HepG2 (cell line): ENCODE results near the gene ALDH4A1. TPM values are rescaled to one million over a fixed set of nuclear protein-coding genes. Genes with fewer than 3 reads are reported as not detected.

Experiments used
- CEBPG ChIP-seq: IDR thresholded peaks from 2 replicates; pipeline ENCODE4 v1.6.1; 2016
- FOXJ3 ChIP-seq: sonication (generic); formaldehyde crosslinking; IDR thresholded peaks from 2 replicates; pipeline ENCODE4 v1.4.0; 2020; ENCODE audit warnings: missing genetic modification reagents, mild to moderate bottlenecking, borderline replicate concordance
- JUN ChIP-seq: sonication (generic); formaldehyde crosslinking; IDR thresholded peaks from 2 replicates; pipeline ENCODE4 v1.4.0; 2020; ENCODE audit warnings: mild to moderate bottlenecking, missing genetic modification reagents
- KAT7 ChIP-seq: IDR thresholded peaks from 2 replicates; pipeline ENCODE4 v1.6.1; 2018; ENCODE audit warnings: borderline replicate concordance, missing compliant biosample characterization
- PAWR ChIP-seq: sonication (generic); formaldehyde crosslinking; IDR thresholded peaks from 2 replicates; pipeline ENCODE4 v1.4.0; 2020; ENCODE audit warnings: missing genetic modification reagents, mild to moderate bottlenecking, borderline replicate concordance
- PLRG1 ChIP-seq: fragments of 450-650 bp; conservative IDR thresholded peaks from 2 replicates; pipeline ENCODE4 v1.6.1; 2016
- PTBP1 ChIP-seq: fragments of 200-400 bp; formaldehyde crosslinking; IDR thresholded peaks from 2 replicates; pipeline ENCODE4 v1.6.1; 2018; ENCODE audit warnings: low read length, low read depth; ENCODE audit not compliant: poor library complexity, severe bottlenecking
- THAP11 ChIP-seq: IDR thresholded peaks from 2 replicates; pipeline ENCODE4 v1.6.1; 2016; ENCODE audit warnings: missing biosample characterization, missing genetic modification reagents
- TSC22D2 ChIP-seq: sonication (generic); formaldehyde crosslinking; IDR thresholded peaks from 2 replicates; pipeline ENCODE4 v1.5.1; 2020; ENCODE audit warnings: missing genetic modification reagents, mild to moderate bottlenecking, borderline replicate concordance
- ZBTB42 ChIP-seq: sonication (generic); formaldehyde crosslinking; IDR thresholded peaks from 2 replicates; pipeline ENCODE4 v1.5.0; 2020; ENCODE audit warnings: mild to moderate bottlenecking, missing genetic modification reagents
- ZNF138 ChIP-seq: sonication (generic); formaldehyde crosslinking; IDR thresholded peaks from 2 replicates; pipeline ENCODE4 v1.5.0; 2020; ENCODE audit warnings: mild to moderate bottlenecking, low read depth, missing genetic modification reagents
- ZNF207 ChIP-seq: fragments of 450-650 bp; IDR thresholded peaks from 2 replicates; pipeline ENCODE4 v1.6.1; 2016; ENCODE audit warnings: antibody characterized with exemption, borderline replicate concordance
- ZNF33B ChIP-seq: sonication (generic); formaldehyde crosslinking; IDR thresholded peaks from 2 replicates; pipeline ENCODE4 v1.5.1; 2020; ENCODE audit warnings: mild to moderate bottlenecking, missing genetic modification reagents
- ZNF383 ChIP-seq: sonication (generic); formaldehyde crosslinking; IDR thresholded peaks from 2 replicates; pipeline ENCODE4 v1.4.0; 2020; ENCODE audit warnings: missing genetic modification reagents, mild to moderate bottlenecking, borderline replicate concordance
- ZNF577 ChIP-seq: sonication (generic); formaldehyde crosslinking; IDR thresholded peaks from 2 replicates; pipeline ENCODE4 v1.4.0; 2020; ENCODE audit warnings: mild to moderate bottlenecking, low read depth, missing genetic modification reagents, borderline replicate concordance
- ZNF615 ChIP-seq: sonication (generic); formaldehyde crosslinking; IDR thresholded peaks from 2 replicates; pipeline ENCODE4 v1.5.0; 2020; ENCODE audit warnings: mild to moderate bottlenecking, missing genetic modification reagents, borderline replicate concordance
- ZNF788 ChIP-seq: sonication (generic); formaldehyde crosslinking; IDR thresholded peaks from 2 replicates; pipeline ENCODE4 v1.5.0; 2020; ENCODE audit warnings: mild to moderate bottlenecking, missing genetic modification reagents, borderline replicate concordance
- ZNF883 ChIP-seq: sonication (generic); formaldehyde crosslinking; IDR thresholded peaks from 2 replicates; pipeline ENCODE4 v1.5.1; 2020; ENCODE audit warnings: mild to moderate bottlenecking, missing genetic modification reagents; ENCODE audit errors: not compliant biosample characterization
- ZSCAN29 ChIP-seq: sonication (generic); formaldehyde crosslinking; conservative IDR thresholded peaks from 2 replicates; pipeline ENCODE4 v1.4.0; 2020; ENCODE audit warnings: mild to moderate bottlenecking, missing genetic modification reagents
- polyA plus RNA-seq, 8 experiments: library from polyadenylated mRNA; depleted of rRNA in 3 of 8; stranded (reverse) in 7 of 8; unstranded in 1 of 8; fragments of >200 nt; fragmentation: Illumina TruSeq in 4 of 8; extraction: Trizol in 4 of 8; gene quantifications; 2 replicates each; pipeline versions ENCODE4 v1.2.1 to v1.2.3, GENCODE V29; 2011 to 2016; ENCODE audit warnings: low read depth in 4 of 8, missing spikeins in 1 of 8, mixed read lengths in 1 of 8; ENCODE audit not compliant: insufficient read depth in 1 of 8
- total RNA-seq, 5 experiments: library from RNA; depleted of rRNA; stranded (reverse); fragments of >200 nt; fragmentation: Illumina TruSeq; extraction: Trizol; gene quantifications; 2 replicates each; pipeline ENCODE4 v1.2.3, GENCODE V29; 2016; ENCODE audit warnings: low read depth in 1 of 5
- TF ChIP-seq, protein P1 (sequence below): sonication (generic); formaldehyde crosslinking; IDR thresholded peaks from 2 replicates; pipeline ENCODE4 v1.4.0; 2020; ENCODE audit warnings: missing genetic modification reagents
- TF ChIP-seq, protein P2 (sequence below): sonication (generic); formaldehyde crosslinking; IDR thresholded peaks from 2 replicates; pipeline ENCODE4 v1.5.1; 2020; ENCODE audit warnings: missing genetic modification reagents, mild to moderate bottlenecking, borderline replicate concordance
- TF ChIP-seq, protein P3 (sequence below), 2 experiments: IDR thresholded peaks; 2 replicates each; pipeline ENCODE4 v1.6.1; 2011 to 2012; ENCODE audit warnings: low read length in 2 of 2, borderline replicate concordance in 1 of 2, low read depth in 1 of 2, mild to moderate bottlenecking in 1 of 2, moderate library complexity in 1 of 2

The ALDH4A1 gene
- total and polyA plus RNA-seq, 2 of the 13 experiments (the other 11 are each of a cell fraction or from before 2014, with no cell fraction given): 76.4 to 240 TPM

DNA sequence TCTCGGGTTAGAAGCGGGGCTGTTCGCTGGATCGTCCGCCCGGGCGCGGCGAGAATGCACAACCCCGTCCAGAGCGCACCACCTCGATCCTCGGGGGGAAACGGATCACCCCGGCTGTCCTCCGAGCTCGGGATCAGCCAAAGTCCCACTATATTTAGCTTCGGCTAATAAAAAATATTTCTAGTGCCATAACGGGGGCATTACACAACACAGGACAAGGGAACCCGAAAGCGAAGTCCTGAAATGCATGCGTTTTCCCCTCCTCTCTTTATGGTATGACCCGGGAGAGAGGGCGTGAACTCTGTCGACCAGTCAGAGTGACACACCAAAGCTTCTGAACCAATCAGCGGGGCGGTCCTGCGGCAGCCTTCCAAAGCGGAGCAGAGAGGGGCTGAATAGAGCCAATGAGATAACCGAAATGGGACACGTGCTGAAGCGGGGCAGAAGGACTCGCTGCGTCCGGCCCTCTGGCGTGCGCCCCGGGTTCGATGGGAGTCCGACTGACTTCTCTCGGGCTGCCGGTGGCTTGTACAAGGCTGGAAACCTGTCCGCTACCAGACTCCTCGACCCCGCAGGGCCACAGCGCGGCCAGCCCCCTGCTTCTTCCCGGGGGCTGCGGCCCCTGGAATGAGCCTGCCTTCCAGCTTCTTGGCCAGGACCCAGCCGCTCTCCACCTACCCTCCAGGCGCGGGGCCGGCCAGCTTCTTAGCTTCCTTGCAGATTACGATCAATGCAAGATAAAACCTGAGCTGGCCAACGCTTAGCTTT lies at the start of gene ALDH4A1 (continued):
- TF ChIP-seq ZNF883: peak; percentile 52
- TF ChIP-seq ZNF577: no peak
- peak; percentile 55; the same call in 1 of the 2 replicates for TF ChIP-seq ZNF788 (CRISPR knock-in tag)
- TF ChIP-seq, protein P1, sequence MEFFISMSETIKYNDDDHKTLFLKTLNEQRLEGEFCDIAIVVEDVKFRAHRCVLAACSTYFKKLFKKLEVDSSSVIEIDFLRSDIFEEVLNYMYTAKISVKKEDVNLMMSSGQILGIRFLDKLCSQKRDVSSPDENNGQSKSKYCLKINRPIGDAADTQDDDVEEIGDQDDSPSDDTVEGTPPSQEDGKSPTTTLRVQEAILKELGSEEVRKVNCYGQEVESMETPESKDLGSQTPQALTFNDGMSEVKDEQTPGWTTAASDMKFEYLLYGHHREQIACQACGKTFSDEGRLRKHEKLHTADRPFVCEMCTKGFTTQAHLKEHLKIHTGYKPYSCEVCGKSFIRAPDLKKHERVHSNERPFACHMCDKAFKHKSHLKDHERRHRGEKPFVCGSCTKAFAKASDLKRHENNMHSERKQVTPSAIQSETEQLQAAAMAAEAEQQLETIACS: no peak; the same call in 1 of the 2 replicates
- TF ChIP-seq JUN (CRISPR knock-in tag): no peak
- no peak for TF ChIP-seq PTBP1
- no peak for TF ChIP-seq ZNF138 (CRISPR knock-in tag)
- peak; percentile 77; the same call in 1 of the 2 replicates for TF ChIP-seq ZSCAN29 (CRISPR knock-in tag)
- TF ChIP-seq ZNF33B: no peak
- no peak for TF ChIP-seq ZNF615 (CRISPR knock-in tag)
- TF ChIP-seq, protein P2, sequence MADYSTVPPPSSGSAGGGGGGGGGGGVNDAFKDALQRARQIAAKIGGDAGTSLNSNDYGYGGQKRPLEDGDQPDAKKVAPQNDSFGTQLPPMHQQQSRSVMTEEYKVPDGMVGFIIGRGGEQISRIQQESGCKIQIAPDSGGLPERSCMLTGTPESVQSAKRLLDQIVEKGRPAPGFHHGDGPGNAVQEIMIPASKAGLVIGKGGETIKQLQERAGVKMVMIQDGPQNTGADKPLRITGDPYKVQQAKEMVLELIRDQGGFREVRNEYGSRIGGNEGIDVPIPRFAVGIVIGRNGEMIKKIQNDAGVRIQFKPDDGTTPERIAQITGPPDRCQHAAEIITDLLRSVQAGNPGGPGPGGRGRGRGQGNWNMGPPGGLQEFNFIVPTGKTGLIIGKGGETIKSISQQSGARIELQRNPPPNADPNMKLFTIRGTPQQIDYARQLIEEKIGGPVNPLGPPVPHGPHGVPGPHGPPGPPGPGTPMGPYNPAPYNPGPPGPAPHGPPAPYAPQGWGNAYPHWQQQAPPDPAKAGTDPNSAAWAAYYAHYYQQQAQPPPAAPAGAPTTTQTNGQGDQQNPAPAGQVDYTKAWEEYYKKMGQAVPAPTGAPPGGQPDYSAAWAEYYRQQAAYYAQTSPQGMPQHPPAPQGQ (CRISPR knock-in tag): no peak
- TF ChIP-seq ZNF207: no peak
- TF ChIP-seq, protein P3, sequence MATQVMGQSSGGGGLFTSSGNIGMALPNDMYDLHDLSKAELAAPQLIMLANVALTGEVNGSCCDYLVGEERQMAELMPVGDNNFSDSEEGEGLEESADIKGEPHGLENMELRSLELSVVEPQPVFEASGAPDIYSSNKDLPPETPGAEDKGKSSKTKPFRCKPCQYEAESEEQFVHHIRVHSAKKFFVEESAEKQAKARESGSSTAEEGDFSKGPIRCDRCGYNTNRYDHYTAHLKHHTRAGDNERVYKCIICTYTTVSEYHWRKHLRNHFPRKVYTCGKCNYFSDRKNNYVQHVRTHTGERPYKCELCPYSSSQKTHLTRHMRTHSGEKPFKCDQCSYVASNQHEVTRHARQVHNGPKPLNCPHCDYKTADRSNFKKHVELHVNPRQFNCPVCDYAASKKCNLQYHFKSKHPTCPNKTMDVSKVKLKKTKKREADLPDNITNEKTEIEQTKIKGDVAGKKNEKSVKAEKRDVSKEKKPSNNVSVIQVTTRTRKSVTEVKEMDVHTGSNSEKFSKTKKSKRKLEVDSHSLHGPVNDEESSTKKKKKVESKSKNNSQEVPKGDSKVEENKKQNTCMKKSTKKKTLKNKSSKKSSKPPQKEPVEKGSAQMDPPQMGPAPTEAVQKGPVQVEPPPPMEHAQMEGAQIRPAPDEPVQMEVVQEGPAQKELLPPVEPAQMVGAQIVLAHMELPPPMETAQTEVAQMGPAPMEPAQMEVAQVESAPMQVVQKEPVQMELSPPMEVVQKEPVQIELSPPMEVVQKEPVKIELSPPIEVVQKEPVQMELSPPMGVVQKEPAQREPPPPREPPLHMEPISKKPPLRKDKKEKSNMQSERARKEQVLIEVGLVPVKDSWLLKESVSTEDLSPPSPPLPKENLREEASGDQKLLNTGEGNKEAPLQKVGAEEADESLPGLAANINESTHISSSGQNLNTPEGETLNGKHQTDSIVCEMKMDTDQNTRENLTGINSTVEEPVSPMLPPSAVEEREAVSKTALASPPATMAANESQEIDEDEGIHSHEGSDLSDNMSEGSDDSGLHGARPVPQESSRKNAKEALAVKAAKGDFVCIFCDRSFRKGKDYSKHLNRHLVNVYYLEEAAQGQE (IDR thresholded peaks at IDR 0.05; ENCODE audit: borderline replicate concordance in 1 of 2, low read depth in 1 of 2, low read length in 2 of 2): no peak; a peak in 1 of 4 replicates
- no peak; the same call in 1 of the 2 replicates for TF ChIP-seq ZNF383
- TF ChIP-seq PAWR (CRISPR knock-in tag): no peak
- no peak for TF ChIP-seq FOXJ3 (CRISPR knock-in tag)
- TF ChIP-seq TSC22D2: 0 out of 2 replicates have a peak, but pooled peaks have one; percentile 25
- 0 out of 2 replicates have a peak, but pooled peaks have one; percentile 12 for TF ChIP-seq CEBPG (CRISPR knock-in tag)
- no peak; the same call in 1 of the 2 replicates for TF ChIP-seq ZBTB42 (CRISPR knock-in tag)
- TF ChIP-seq THAP11 (CRISPR knock-in tag): 0 out of 2 replicates have a peak, but pooled peaks have one; percentile 49
- TF ChIP-seq KAT7 (CRISPR knock-in tag): 0 out of 2 replicates have a peak, but pooled peaks have one; percentile 51
- TF ChIP-seq PLRG1: no peak
